ENCODE results near the gene UBE2G1.
A peak's percentile ranks its signal among the peaks of the same experiment; 100 is the strongest.

The UBE2G1 gene

DNA sequence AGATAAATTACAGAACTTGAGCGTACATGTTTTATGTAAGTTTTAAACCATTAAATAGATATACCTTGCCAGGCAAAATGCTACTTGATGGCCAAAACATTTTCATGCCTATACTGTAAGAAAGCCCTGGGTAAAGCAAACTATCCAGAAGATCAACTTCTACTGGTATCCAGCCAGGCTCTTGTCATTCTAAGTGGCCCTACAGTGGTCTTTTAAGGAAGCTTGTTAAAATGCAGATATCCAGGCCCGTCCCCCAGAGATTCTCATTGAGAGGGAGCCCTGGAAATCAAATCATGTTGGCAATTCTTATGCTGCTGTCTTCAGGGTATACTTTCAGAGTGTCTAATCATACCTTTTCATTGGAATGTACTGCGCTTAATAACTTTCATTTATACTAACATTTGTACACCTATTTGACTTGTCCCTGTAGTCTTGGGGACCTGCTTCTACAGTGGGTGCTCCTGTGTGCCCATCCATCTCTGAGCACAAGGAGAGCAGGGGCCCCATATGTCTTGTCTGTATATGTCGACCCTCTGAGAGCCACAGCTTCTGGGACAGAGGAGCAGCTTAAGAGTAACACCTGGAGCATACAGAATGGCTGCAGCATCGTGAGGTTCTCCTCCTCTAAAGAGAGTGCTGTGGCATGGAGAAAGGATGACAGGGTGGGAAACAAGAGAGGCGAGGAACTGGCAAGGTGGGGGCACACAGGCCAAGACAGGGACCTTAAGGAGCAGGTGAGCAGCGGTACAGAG is 59.1 kb downstream of the UBE2G1 start:
- TF ChIP-seq, protein P1, sequence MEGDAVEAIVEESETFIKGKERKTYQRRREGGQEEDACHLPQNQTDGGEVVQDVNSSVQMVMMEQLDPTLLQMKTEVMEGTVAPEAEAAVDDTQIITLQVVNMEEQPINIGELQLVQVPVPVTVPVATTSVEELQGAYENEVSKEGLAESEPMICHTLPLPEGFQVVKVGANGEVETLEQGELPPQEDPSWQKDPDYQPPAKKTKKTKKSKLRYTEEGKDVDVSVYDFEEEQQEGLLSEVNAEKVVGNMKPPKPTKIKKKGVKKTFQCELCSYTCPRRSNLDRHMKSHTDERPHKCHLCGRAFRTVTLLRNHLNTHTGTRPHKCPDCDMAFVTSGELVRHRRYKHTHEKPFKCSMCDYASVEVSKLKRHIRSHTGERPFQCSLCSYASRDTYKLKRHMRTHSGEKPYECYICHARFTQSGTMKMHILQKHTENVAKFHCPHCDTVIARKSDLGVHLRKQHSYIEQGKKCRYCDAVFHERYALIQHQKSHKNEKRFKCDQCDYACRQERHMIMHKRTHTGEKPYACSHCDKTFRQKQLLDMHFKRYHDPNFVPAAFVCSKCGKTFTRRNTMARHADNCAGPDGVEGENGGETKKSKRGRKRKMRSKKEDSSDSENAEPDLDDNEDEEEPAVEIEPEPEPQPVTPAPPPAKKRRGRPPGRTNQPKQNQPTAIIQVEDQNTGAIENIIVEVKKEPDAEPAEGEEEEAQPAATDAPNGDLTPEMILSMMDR (IDR thresholded peaks at IDR 0.05; ENCODE audit: low read depth, low read length), result no peak
- DNase-seq (ENCODE audit: low read depth in 2 of 2), result no peak
- no peak overlapping the region for H3K4me3 ChIP-seq (replicated peaks in 1 of 2; ENCODE audit: low read depth in 2 of 2, low read length in 2 of 2)

DNA sequence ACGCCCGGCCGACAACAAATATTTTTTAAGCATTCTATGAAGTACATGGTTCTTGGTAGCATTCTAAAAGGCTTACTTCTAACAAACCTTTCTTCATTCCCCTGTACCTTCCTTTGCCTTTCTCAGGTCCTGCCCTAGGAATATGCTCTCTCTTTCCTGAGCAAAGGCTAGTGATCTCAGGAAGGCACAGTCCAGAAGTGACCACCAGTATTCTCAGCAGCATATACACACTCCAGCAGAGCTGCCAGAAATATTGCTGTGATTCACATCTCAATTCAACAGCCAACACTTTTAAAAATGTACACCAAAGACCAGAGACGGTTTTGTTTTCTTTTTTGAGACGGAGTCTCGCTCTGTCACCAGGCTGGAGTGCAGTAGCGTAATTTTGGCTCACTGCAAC is 61.3 kb downstream of the UBE2G1 start:
- no peak for DNase-seq (ENCODE audit: low read depth in 2 of 2)
- no peak overlapping the region for H3K4me3 ChIP-seq (replicated peaks in 1 of 2; ENCODE audit: low read depth in 2 of 2, low read length in 2 of 2)
- TF ChIP-seq, protein P1 (IDR thresholded peaks at IDR 0.05; ENCODE audit: low read depth, low read length), result no peak

- no peak overlapping the region for H3K4me3 ChIP-seq (replicated peaks in 1 of 2; ENCODE audit: low read depth in 2 of 2, low read length in 2 of 2)
- TF ChIP-seq, protein P1 (IDR thresholded peaks at IDR 0.05; ENCODE audit: low read depth, low read length), result peak; percentile 63
- peak; percentile 58 to 60 for DNase-seq (ENCODE audit: low read depth in 2 of 2)
These were observed 62.0 kb downstream of the UBE2G1 start for GRCh38 chr17:4304417-4305027.

DNA sequence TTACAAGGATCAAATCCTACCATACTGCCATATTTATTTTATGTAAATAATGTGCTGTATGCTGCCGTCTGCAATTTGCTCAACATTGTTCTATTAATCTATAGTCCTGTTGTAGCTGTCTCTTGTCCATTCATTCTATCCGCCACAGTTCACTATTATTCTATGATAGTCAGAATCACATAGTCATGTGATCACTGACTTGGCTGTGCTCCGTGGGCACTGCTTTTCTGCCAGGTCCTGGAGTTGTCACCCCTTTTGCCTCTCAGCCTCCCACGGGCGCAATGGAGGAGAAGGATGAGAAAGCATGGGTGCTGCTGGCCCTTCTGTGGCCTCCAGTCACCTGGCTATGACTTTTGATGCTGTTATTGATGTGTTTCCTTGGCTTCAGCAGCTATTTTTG is 65.4 kb downstream of the UBE2G1 start:
- no peak overlapping the region for H3K4me3 ChIP-seq (replicated peaks in 1 of 2; ENCODE audit: low read depth in 2 of 2, low read length in 2 of 2)
- TF ChIP-seq, protein P1 (IDR thresholded peaks at IDR 0.05; ENCODE audit: low read depth, low read length), result no peak
- no peak for DNase-seq (ENCODE audit: low read depth in 2 of 2)

DNA sequence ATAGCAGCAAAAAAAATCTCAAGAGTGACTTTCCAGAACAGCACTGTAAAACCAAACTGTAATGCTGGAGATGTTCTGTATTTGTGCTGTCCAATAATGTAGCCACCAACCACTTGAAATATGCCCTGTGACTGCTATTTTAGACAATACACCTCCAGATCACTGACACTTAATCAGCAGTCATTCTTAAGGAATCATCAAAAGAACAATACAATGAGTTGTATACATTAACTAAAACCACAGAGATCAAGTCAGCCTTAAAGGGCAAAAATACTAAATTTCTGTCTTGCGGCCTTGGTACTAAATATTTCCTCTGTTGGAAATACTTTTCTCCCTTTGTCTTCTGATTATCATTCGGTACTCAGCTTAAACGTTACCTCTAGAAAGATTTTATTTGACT is 69.1 kb downstream of the UBE2G1 start:
- no peak for DNase-seq (ENCODE audit: low read depth in 2 of 2)
- TF ChIP-seq, protein P1 (IDR thresholded peaks at IDR 0.05; ENCODE audit: low read depth, low read length), result no peak
- no peak overlapping the region for H3K4me3 ChIP-seq (replicated peaks in 1 of 2; ENCODE audit: low read depth in 2 of 2, low read length in 2 of 2)

GRCh38 chr17:4295686-4296085 is 70.8 kb downstream of the UBE2G1 start:
- DNase-seq (ENCODE audit: low read depth in 2 of 2), result no peak
- TF ChIP-seq, protein P1 (IDR thresholded peaks at IDR 0.05; ENCODE audit: low read depth, low read length), result no peak
- H3K4me3 ChIP-seq (replicated peaks in 1 of 2; ENCODE audit: low read depth in 2 of 2, low read length in 2 of 2), result no peak overlapping the region
